ENCODE data around the gene LCE5A. TPM values are rescaled to one million over a fixed set of nuclear protein-coding genes. Genes with fewer than 3 reads are reported as not detected.

Gene LCE5A
- total RNA-seq, 1 donor = not detected

GRCh38 chr1:152506899-152507498 lies 3.6 kb upstream of the LCE5A start:
- no peak overlapping the region for H3K27ac ChIP-seq (ENCODE audit: low read depth, low read length)
- H4K20me1 ChIP-seq (ENCODE audit: insufficient read depth, low read length) = no peaks in the 10 kb centered on the region
- H3K27me3 ChIP-seq (ENCODE audit: insufficient read depth, low read length) = peaks cover 4% of the 10 kb centered on the region
- no peaks in the 10 kb centered on the region for H3K79me2 ChIP-seq (ENCODE audit: insufficient read depth, low read length)
- TF ChIP-seq CTCF (IDR thresholded peaks at IDR 0.05; ENCODE audit: extremely low read depth, low read depth, low read length) = no peak
- no peaks in the 10 kb centered on the region for H3K36me3 ChIP-seq (ENCODE audit: insufficient read depth, low read length)
- H3K9me3 ChIP-seq (ENCODE audit: low read depth, low read length) = no peaks in the 10 kb centered on the region
- no peak for DNase-seq (ENCODE audit: insufficient read length, low spot score, missing footprints)
- no peak overlapping the region for H2AFZ ChIP-seq (ENCODE audit: low read length)
- H3K4me1 ChIP-seq (ENCODE audit: insufficient read depth, low read length) = no peaks in the 10 kb centered on the region
- H3K4me2 ChIP-seq (ENCODE audit: insufficient read depth, low read length) = no peak overlapping the region
- no peak overlapping the region for H3K4me3 ChIP-seq (ENCODE audit: insufficient read depth, low read length)

- no peaks in the 10 kb centered on the region for H3K36me3 ChIP-seq (ENCODE audit: insufficient read depth, low read length)
- no peak overlapping the region for H3K4me3 ChIP-seq (ENCODE audit: insufficient read depth, low read length)
- H3K4me1 ChIP-seq (ENCODE audit: insufficient read depth, low read length) = no peaks in the 10 kb centered on the region
- H3K27ac ChIP-seq (ENCODE audit: low read depth, low read length) = no peak overlapping the region
- no peak overlapping the region for H3K4me2 ChIP-seq (ENCODE audit: insufficient read depth, low read length)
- H3K27me3 ChIP-seq (ENCODE audit: insufficient read depth, low read length) = peaks cover 21% of the 10 kb centered on the region
- H4K20me1 ChIP-seq (ENCODE audit: insufficient read depth, low read length) = no peaks in the 10 kb centered on the region
- no peak overlapping the region for H2AFZ ChIP-seq (ENCODE audit: low read length)
- no peaks in the 10 kb centered on the region for H3K9me3 ChIP-seq (ENCODE audit: low read depth, low read length)
- DNase-seq (ENCODE audit: insufficient read length, low spot score, missing footprints) = no peak
- TF ChIP-seq CTCF (IDR thresholded peaks at IDR 0.05; ENCODE audit: extremely low read depth, low read depth, low read length) = no peak
- no peaks in the 10 kb centered on the region for H3K79me2 ChIP-seq (ENCODE audit: insufficient read depth, low read length)
These were observed 993 bp downstream of the LCE5A start for GRCh38 chr1:152511596-152511995.

GRCh38 chr1:152513081-152513480 lies 2.5 kb downstream of the LCE5A start:
- H3K9me3 ChIP-seq (ENCODE audit: low read depth, low read length) = no peaks in the 10 kb centered on the region
- H3K27me3 ChIP-seq (ENCODE audit: insufficient read depth, low read length) = peaks cover 21% of the 10 kb centered on the region
- no peaks in the 10 kb centered on the region for H3K4me1 ChIP-seq (ENCODE audit: insufficient read depth, low read length)
- H2AFZ ChIP-seq (ENCODE audit: low read length) = no peak overlapping the region
- no peak for DNase-seq (ENCODE audit: insufficient read length, low spot score, missing footprints)
- no peaks in the 10 kb centered on the region for H3K79me2 ChIP-seq (ENCODE audit: insufficient read depth, low read length)
- no peak overlapping the region for H3K4me3 ChIP-seq (ENCODE audit: insufficient read depth, low read length)
- no peak for TF ChIP-seq CTCF (IDR thresholded peaks at IDR 0.05; ENCODE audit: extremely low read depth, low read depth, low read length)
- H3K27ac ChIP-seq (ENCODE audit: low read depth, low read length) = no peak overlapping the region
- H3K4me2 ChIP-seq (ENCODE audit: insufficient read depth, low read length) = no peak overlapping the region
- H3K36me3 ChIP-seq (ENCODE audit: insufficient read depth, low read length) = no peaks in the 10 kb centered on the region
- H4K20me1 ChIP-seq (ENCODE audit: insufficient read depth, low read length) = no peaks in the 10 kb centered on the region

GRCh38 chr1:152514715-152515433 lies 4.3 kb downstream of the LCE5A start:
- no peaks in the 10 kb centered on the region for H3K4me1 ChIP-seq (ENCODE audit: insufficient read depth, low read length)
- no peak overlapping the region for H2AFZ ChIP-seq (ENCODE audit: low read length)
- TF ChIP-seq CTCF (IDR thresholded peaks at IDR 0.05; ENCODE audit: extremely low read depth, low read depth, low read length) = no peak
- no peak overlapping the region for H3K27ac ChIP-seq (ENCODE audit: low read depth, low read length)
- H4K20me1 ChIP-seq (ENCODE audit: insufficient read depth, low read length) = no peaks in the 10 kb centered on the region
- peak overlapping the region; percentile 48 for H3K4me2 ChIP-seq (ENCODE audit: insufficient read depth, low read length)
- no peaks in the 10 kb centered on the region for H3K9me3 ChIP-seq (ENCODE audit: low read depth, low read length)
- H3K27me3 ChIP-seq (ENCODE audit: insufficient read depth, low read length) = peaks cover 21% of the 10 kb centered on the region
- peak; percentile 58 for DNase-seq (ENCODE audit: insufficient read length, low spot score, missing footprints)
- no peaks in the 10 kb centered on the region for H3K36me3 ChIP-seq (ENCODE audit: insufficient read depth, low read length)
- no peak overlapping the region for H3K4me3 ChIP-seq (ENCODE audit: insufficient read depth, low read length)
- no peaks in the 10 kb centered on the region for H3K79me2 ChIP-seq (ENCODE audit: insufficient read depth, low read length)

All from osteoblast (primary cell).